ENCODE results near the gene CLTCL1. TPM values are rescaled to one million over a fixed set of nuclear protein-coding genes. Genes with fewer than 3 reads are reported as not detected.

CLTCL1 gene
- total and polyA plus RNA-seq, 9 of the 15 experiments (the other 6 are each of a cell fraction or from before 2014, with no cell fraction given), result 1.1 to 11.7 (median 5.0) TPM

DNA sequence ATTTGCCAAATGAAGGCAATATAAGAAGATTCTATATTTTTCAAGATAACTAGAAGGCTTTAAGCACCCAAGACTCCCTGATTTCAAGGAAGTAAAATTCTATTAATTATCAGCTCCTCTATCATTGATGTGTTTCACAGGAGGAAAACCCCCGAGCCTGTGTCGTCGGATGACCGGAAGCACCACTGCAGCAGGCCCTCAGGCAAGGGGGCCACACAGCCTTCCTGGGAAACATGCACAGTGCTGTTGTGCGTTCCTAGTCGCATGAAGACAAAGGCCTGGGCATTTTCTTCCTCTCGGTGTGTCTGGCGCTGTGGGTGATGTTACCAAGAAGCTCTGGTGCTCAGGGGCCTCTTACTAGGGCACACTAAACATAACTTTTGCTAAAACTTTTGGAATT lies 16.4 kb downstream of the CLTCL1 start (continued):
- TF ChIP-seq, protein P1, sequence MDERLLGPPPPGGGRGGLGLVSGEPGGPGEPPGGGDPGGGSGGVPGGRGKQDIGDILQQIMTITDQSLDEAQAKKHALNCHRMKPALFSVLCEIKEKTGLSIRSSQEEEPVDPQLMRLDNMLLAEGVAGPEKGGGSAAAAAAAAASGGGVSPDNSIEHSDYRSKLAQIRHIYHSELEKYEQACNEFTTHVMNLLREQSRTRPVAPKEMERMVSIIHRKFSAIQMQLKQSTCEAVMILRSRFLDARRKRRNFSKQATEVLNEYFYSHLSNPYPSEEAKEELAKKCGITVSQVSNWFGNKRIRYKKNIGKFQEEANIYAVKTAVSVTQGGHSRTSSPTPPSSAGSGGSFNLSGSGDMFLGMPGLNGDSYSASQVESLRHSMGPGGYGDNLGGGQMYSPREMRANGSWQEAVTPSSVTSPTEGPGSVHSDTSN (CRISPR knock-in tag; IDR thresholded peaks at IDR 0.05; ENCODE audit: low read depth), result no peak
- TF ChIP-seq, protein P1 (tag; conservative IDR thresholded peaks at IDR 0.05; ENCODE audit: low read depth), result no peak
- no peak for TF ChIP-seq MYBL2 (IDR thresholded peaks at IDR 0.05; ENCODE audit: low read depth)
- TF ChIP-seq MYBL2 (CRISPR knock-in tag; IDR thresholded peaks at IDR 0.05; ENCODE audit: borderline replicate concordance), result no peak
- no peak for TF ChIP-seq TCF3 (CRISPR knock-in tag; IDR thresholded peaks at IDR 0.05)
- no peak for TF ChIP-seq ELK1 (CRISPR knock-in tag; IDR thresholded peaks at IDR 0.05)
- TF ChIP-seq KDM2B (CRISPR knock-in tag; IDR thresholded peaks at IDR 0.05), result peak; percentile 36; the same call in 1 of the 2 replicates
- TF ChIP-seq SRF (CRISPR knock-in tag; IDR thresholded peaks at IDR 0.05), result no peak
- TF ChIP-seq ZNF134 (CRISPR knock-in tag; conservative IDR thresholded peaks at IDR 0.05), result no peak
- TF ChIP-seq EHMT2 (IDR thresholded peaks at IDR 0.05), result no peak
- TF ChIP-seq RCOR1 (IDR thresholded peaks at IDR 0.05; ENCODE audit: borderline replicate concordance in 1 of 2, low read depth in 2 of 2, low read length in 2 of 2), result no peak
- peak; percentile 85; the same call in 1 of the 2 replicates for TF ChIP-seq ZC3H4 (CRISPR knock-in tag; IDR thresholded peaks at IDR 0.05; ENCODE audit: borderline replicate concordance)
- TF ChIP-seq, protein P2, sequence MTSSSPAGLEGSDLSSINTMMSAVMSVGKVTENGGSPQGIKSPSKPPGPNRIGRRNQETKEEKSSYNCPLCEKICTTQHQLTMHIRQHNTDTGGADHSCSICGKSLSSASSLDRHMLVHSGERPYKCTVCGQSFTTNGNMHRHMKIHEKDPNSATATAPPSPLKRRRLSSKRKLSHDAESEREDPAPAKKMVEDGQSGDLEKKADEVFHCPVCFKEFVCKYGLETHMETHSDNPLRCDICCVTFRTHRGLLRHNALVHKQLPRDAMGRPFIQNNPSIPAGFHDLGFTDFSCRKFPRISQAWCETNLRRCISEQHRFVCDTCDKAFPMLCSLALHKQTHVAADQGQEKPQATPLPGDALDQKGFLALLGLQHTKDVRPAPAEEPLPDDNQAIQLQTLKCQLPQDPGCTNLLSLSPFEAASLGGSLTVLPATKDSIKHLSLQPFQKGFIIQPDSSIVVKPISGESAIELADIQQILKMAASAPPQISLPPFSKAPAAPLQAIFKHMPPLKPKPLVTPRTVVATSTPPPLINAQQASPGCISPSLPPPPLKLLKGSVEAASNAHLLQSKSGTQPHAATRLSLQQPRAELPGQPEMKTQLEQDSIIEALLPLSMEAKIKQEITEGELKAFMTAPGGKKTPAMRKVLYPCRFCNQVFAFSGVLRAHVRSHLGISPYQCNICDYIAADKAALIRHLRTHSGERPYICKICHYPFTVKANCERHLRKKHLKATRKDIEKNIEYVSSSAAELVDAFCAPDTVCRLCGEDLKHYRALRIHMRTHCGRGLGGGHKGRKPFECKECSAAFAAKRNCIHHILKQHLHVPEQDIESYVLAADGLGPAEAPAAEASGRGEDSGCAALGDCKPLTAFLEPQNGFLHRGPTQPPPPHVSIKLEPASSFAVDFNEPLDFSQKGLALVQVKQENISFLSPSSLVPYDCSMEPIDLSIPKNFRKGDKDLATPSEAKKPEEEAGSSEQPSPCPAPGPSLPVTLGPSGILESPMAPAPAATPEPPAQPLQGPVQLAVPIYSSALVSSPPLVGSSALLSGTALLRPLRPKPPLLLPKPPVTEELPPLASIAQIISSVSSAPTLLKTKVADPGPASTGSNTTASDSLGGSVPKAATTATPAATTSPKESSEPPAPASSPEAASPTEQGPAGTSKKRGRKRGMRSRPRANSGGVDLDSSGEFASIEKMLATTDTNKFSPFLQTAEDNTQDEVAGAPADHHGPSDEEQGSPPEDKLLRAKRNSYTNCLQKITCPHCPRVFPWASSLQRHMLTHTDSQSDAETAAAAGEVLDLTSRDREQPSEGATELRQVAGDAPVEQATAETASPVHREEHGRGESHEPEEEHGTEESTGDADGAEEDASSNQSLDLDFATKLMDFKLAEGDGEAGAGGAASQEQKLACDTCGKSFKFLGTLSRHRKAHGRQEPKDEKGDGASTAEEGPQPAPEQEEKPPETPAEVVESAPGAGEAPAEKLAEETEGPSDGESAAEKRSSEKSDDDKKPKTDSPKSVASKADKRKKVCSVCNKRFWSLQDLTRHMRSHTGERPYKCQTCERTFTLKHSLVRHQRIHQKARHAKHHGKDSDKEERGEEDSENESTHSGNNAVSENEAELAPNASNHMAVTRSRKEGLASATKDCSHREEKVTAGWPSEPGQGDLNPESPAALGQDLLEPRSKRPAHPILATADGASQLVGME (CRISPR knock-in tag; IDR thresholded peaks at IDR 0.05), result no peak
- TF ChIP-seq, protein P3, sequence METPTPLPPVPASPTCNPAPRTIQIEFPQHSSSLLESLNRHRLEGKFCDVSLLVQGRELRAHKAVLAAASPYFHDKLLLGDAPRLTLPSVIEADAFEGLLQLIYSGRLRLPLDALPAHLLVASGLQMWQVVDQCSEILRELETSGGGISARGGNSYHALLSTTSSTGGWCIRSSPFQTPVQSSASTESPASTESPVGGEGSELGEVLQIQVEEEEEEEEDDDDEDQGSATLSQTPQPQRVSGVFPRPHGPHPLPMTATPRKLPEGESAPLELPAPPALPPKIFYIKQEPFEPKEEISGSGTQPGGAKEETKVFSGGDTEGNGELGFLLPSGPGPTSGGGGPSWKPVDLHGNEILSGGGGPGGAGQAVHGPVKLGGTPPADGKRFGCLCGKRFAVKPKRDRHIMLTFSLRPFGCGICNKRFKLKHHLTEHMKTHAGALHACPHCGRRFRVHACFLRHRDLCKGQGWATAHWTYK (CRISPR knock-in tag; IDR thresholded peaks at IDR 0.05), result no peak
- no peak for TF ChIP-seq CHCHD3 (CRISPR knock-in tag; IDR thresholded peaks at IDR 0.05)
- TF ChIP-seq ZNF589 (CRISPR knock-in tag; IDR thresholded peaks at IDR 0.05; ENCODE audit: low read depth), result no peak
- TF ChIP-seq MAZ (CRISPR knock-in tag; conservative IDR thresholded peaks at IDR 0.05 in 1 of 2, IDR thresholded peaks at IDR 0.05 in 1 of 2), result 0 out of 4 replicates have a peak, but pooled peaks of 1 of the 2 experiments have one; percentile 5
- TF ChIP-seq ZNF232 (CRISPR knock-in tag; IDR thresholded peaks at IDR 0.05), result peak; percentile 31; the same call in 1 of the 2 replicates
